PC-9 (cell line): ENCODE measurements around the gene BEND6.

Experiments
- EZH2 ChIP-seq: fragments of 200-600 bp; sonication (generic); IDR thresholded peaks from 2 replicates; pipeline ENCODE4 v1.8.0; 2017; ENCODE audit warnings: antibody characterized with exemption, low read depth
- TF ChIP-seq, protein P1 (sequence below): fragments of 200-600 bp; sonication (generic); conservative IDR thresholded peaks from 2 replicates; pipeline ENCODE4 v1.6.1; 2017; ENCODE audit warnings: mixed run types, antibody characterized with exemption, mild to moderate bottlenecking, moderate library complexity

DNA sequence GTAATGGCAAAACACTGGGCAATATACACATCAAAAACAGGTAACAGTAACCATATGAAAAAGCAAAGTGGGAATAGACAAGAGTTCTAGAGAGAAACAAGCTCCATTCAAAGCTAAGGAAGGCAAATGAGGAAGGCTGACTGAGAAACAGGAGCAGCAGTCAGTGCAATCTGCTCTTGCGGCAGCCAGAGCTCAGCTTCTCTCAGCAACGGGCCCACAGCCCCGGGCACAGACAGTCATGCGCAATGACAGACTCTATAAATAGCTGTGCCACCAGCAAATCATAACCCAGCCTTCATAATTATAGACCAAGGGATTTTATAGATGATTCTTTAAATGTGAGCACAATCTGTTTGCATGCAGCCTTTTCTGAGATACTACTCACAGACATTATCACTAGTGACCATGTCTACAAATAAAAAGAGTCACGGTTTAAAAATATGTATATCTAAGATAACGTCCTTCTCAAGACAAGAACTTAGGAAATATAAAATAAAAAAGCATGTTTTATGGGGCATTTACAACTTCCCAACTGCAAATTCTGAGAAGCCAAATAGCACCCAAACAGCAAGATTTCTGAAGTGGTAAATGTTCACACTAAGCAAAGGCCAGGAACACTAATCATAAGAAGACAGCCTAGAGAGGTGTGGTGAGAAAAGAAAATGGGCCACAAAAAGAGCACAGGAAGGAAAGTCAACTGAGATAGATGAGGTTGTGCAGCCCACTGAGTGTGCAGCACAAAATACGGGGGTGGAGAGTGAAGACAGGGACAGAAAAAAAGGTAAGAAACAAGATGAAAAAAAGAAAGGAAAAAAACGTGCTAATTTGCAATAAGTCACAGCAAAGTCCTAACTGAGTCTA lies 39.9 kb upstream of the BEND6 start:
- TF ChIP-seq, protein P1, sequence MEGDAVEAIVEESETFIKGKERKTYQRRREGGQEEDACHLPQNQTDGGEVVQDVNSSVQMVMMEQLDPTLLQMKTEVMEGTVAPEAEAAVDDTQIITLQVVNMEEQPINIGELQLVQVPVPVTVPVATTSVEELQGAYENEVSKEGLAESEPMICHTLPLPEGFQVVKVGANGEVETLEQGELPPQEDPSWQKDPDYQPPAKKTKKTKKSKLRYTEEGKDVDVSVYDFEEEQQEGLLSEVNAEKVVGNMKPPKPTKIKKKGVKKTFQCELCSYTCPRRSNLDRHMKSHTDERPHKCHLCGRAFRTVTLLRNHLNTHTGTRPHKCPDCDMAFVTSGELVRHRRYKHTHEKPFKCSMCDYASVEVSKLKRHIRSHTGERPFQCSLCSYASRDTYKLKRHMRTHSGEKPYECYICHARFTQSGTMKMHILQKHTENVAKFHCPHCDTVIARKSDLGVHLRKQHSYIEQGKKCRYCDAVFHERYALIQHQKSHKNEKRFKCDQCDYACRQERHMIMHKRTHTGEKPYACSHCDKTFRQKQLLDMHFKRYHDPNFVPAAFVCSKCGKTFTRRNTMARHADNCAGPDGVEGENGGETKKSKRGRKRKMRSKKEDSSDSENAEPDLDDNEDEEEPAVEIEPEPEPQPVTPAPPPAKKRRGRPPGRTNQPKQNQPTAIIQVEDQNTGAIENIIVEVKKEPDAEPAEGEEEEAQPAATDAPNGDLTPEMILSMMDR, result no peak
- TF ChIP-seq EZH2, result no peak
